Measurements from ENCODE around the gene CA11. TPM values are rescaled to one million over a fixed set of nuclear protein-coding genes. Genes with fewer than 3 reads are reported as not detected.

Gene CA11
- total and polyA plus RNA-seq, 9 of the 15 experiments (the other 6 are each of a cell fraction or from before 2014, with no cell fraction given): 2.9 to 19.9 (median 8.3) TPM

DNA sequence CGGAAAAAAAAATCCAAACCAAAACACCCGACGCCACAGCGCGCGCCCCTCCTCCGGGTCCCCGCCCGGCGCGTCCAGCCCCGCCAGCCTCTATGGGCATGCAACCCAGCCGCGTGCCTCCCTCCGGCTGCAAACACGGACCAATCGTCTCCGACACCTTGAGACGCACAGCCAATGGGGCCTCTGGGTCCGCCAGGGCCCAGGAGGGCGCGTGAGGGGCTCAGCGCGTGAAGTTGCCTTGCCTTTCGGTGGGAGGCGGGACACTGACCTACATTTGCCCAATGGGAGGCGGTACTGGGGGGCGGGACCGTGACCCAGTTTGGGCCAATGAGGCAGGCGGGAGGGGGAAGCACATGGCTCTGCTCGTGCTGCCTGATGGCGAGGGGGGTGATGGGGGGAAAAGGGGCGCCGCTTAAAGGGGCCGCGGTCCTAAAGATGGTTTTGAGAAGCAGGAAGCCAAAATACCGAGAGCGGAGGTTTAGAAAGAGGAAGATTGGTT lies 8.5 kb downstream of the CA11 start (continued):
- no peak for TF ChIP-seq PCBP2 (IDR thresholded peaks at IDR 0.05; ENCODE audit: low read depth, low read length, poor library complexity, severe bottlenecking)
- TF ChIP-seq ZNF589 (CRISPR knock-in tag; IDR thresholded peaks at IDR 0.05; ENCODE audit: low read depth): no peak
- no peak for TF ChIP-seq TBP (optimal IDR thresholded peaks at IDR 0.05; ENCODE audit: low read depth, low read length)
- TF ChIP-seq ZNF217 (CRISPR knock-in tag; IDR thresholded peaks at IDR 0.05): peak; percentile 38; the same call in 1 of the 2 replicates
- TF ChIP-seq MITF (IDR thresholded peaks at IDR 0.05): no peak
- no peak for TF ChIP-seq ZNF165 (CRISPR knock-in tag; IDR thresholded peaks at IDR 0.05; ENCODE audit: borderline replicate concordance)
- TF ChIP-seq ZNF668 (CRISPR knock-in tag; IDR thresholded peaks at IDR 0.05): no peak
- TF ChIP-seq HIVEP1 (CRISPR knock-in tag; IDR thresholded peaks at IDR 0.05): no peak
- TF ChIP-seq SPI1 (IDR thresholded peaks at IDR 0.05; ENCODE audit: borderline replicate concordance, low read depth, low read length): no peak
- TF ChIP-seq CCAR2 (IDR thresholded peaks at IDR 0.05; ENCODE audit: low read depth, low read length): no peak
- no peak for TF ChIP-seq MCM7 (IDR thresholded peaks at IDR 0.05)
- TF ChIP-seq HMG20A (CRISPR knock-in tag; conservative IDR thresholded peaks at IDR 0.05): no peak
- TF ChIP-seq ETS2 (tag; IDR thresholded peaks at IDR 0.05; ENCODE audit: borderline replicate concordance, poor library complexity, severe bottlenecking): no peak
- TF ChIP-seq DPF2 (IDR thresholded peaks at IDR 0.05): no peak; the same call in 1 of the 2 replicates
- TF ChIP-seq SIN3A (IDR thresholded peaks at IDR 0.05; ENCODE audit: borderline replicate concordance in 2 of 2, control insufficient read depth in 1 of 2, low read depth in 2 of 2, low read length in 2 of 2): peak in 1 of 2 experiments; percentile 18; a peak in 1 of 4 replicates
- TF ChIP-seq, protein P1, sequence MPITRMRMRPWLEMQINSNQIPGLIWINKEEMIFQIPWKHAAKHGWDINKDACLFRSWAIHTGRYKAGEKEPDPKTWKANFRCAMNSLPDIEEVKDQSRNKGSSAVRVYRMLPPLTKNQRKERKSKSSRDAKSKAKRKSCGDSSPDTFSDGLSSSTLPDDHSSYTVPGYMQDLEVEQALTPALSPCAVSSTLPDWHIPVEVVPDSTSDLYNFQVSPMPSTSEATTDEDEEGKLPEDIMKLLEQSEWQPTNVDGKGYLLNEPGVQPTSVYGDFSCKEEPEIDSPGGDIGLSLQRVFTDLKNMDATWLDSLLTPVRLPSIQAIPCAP (CRISPR knock-in tag; IDR thresholded peaks at IDR 0.05; ENCODE audit: borderline replicate concordance): peak; percentile 59; the same call in 1 of the 2 replicates
- TF ChIP-seq, protein P2, sequence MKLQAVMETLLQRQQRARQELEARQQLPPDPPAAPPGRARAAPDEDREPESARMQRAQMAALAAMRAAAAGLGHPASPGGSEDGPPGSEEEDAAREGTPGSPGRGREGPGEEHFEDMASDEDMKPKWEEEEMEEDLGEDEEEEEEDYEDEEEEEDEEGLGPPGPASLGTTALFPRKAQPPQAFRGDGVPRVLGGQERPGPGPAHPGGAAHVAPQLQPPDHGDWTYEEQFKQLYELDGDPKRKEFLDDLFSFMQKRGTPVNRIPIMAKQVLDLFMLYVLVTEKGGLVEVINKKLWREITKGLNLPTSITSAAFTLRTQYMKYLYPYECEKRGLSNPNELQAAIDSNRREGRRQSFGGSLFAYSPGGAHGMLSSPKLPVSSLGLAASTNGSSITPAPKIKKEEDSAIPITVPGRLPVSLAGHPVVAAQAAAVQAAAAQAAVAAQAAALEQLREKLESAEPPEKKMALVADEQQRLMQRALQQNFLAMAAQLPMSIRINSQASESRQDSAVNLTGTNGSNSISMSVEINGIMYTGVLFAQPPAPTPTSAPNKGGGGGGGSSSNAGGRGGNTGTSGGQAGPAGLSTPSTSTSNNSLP (IDR thresholded peaks at IDR 0.05; ENCODE audit: borderline replicate concordance, low read depth, low read length): no peak
- no peak for TF ChIP-seq MEIS2 (IDR thresholded peaks at IDR 0.05; ENCODE audit: partially characterized antibody)

Data from K562 (cell line).